ENCODE results near the gene ADNP. TPM values are rescaled to one million over a fixed set of nuclear protein-coding genes. Genes with fewer than 3 reads are reported as not detected.

ADNP gene
- total and polyA plus RNA-seq, 2 of the 13 experiments (the other 11 are each of a cell fraction or from before 2014, with no cell fraction given) = 21.0 to 21.5 TPM

DNA sequence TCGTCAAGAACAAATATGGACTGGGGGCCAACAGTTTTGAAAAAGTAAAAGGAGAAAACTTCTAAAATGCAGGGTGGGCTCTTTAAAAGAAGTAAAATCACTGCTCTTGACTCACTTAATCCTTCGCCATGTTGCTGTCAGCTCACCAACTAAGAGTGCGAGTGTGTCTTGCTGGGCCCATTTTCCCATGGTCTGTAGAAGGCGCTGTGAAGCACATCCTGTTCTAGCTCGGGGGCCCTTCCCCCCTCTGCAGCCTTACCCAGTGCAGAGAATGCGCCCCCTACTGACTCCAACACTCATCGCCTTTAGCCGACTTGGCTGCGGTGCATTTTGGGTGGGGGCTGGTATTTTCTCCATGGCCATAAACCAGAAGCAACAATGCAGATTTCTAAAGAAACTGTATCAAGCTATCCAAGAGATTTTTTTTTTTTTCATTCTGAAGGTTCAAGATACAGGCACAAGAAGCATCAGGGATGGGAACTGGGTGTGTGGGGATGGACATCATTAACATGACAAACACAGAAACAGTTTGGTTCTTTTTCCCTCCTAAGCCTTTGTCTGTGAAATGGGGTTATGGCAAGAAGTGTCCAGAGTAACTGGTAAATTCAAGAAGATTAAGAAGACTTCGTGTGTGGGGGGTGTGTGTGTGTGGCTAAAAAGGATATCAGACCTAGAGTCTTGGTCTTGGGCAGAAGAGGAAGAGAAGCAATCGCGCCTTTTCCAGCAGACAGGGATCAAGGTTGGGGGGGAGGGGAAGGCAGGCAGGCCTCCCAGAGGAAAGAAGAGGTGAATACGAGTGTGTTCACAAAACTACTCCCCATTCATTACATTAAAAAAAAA is 1.7 kb downstream of the ADNP start (continued):
- TF ChIP-seq, protein P1, sequence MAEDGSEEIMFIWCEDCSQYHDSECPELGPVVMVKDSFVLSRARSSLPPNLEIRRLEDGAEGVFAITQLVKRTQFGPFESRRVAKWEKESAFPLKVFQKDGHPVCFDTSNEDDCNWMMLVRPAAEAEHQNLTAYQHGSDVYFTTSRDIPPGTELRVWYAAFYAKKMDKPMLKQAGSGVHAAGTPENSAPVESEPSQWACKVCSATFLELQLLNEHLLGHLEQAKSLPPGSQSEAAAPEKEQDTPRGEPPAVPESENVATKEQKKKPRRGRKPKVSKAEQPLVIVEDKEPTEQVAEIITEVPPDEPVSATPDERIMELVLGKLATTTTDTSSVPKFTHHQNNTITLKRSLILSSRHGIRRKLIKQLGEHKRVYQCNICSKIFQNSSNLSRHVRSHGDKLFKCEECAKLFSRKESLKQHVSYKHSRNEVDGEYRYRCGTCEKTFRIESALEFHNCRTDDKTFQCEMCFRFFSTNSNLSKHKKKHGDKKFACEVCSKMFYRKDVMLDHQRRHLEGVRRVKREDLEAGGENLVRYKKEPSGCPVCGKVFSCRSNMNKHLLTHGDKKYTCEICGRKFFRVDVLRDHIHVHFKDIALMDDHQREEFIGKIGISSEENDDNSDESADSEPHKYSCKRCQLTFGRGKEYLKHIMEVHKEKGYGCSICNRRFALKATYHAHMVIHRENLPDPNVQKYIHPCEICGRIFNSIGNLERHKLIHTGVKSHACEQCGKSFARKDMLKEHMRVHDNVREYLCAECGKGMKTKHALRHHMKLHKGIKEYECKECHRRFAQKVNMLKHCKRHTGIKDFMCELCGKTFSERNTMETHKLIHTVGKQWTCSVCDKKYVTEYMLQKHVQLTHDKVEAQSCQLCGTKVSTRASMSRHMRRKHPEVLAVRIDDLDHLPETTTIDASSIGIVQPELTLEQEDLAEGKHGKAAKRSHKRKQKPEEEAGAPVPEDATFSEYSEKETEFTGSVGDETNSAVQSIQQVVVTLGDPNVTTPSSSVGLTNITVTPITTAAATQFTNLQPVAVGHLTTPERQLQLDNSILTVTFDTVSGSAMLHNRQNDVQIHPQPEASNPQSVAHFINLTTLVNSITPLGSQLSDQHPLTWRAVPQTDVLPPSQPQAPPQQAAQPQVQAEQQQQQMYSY (CRISPR knock-in tag; IDR thresholded peaks at IDR 0.05) = no peak
- TF ChIP-seq ISL2 (CRISPR knock-in tag; IDR thresholded peaks at IDR 0.05) (peak; percentile 67; the same call in 1 of the 2 replicates), GTF3A (CRISPR knock-in tag; conservative IDR thresholded peaks at IDR 0.05) (peak; percentile 96; the same call in 1 of the 2 replicates), ARNT (IDR thresholded peaks at IDR 0.05) (no peak), SP4 (CRISPR knock-in tag; IDR thresholded peaks at IDR 0.05) (peak; percentile 26; the same call in 1 of the 2 replicates), ZNF607 (CRISPR knock-in tag; IDR thresholded peaks at IDR 0.05; ENCODE audit: borderline replicate concordance) (peak; percentile 94; the same call in 1 of the 2 replicates), BHLHE40 (IDR thresholded peaks at IDR 0.05; ENCODE audit: low read length) (peak; percentile 78), FOXA1 (IDR thresholded peaks at IDR 0.05) (no peak), FOXA1 (CRISPR knock-in tag; IDR thresholded peaks at IDR 0.05) (no peak), ZNF20 (CRISPR knock-in tag; IDR thresholded peaks at IDR 0.05) (no peak), HNRNPH1 (optimal IDR thresholded peaks at IDR 0.05; ENCODE audit: low read depth, low read length) (peak; percentile 59), ZFP36L1 (CRISPR knock-in tag; IDR thresholded peaks at IDR 0.05) (peak; percentile 68; the same call in 1 of the 2 replicates), MXI1 (IDR thresholded peaks at IDR 0.05; ENCODE audit: borderline replicate concordance, low read depth, low read length) (0 out of 3 replicates have a peak, but pooled peaks have one; percentile 41), MYC (CRISPR knock-in tag; IDR thresholded peaks at IDR 0.05; ENCODE audit: borderline replicate concordance) (peak; percentile 80; the same call in 1 of the 2 replicates)
- TF ChIP-seq, protein P2, sequence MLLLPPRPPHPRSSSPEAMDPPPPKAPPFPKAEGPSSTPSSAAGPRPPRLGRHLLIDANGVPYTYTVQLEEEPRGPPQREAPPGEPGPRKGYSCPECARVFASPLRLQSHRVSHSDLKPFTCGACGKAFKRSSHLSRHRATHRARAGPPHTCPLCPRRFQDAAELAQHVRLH (CRISPR knock-in tag; IDR thresholded peaks at IDR 0.05; ENCODE audit: borderline replicate concordance, low read depth) = peak; percentile 99
- TF ChIP-seq, protein P3, sequence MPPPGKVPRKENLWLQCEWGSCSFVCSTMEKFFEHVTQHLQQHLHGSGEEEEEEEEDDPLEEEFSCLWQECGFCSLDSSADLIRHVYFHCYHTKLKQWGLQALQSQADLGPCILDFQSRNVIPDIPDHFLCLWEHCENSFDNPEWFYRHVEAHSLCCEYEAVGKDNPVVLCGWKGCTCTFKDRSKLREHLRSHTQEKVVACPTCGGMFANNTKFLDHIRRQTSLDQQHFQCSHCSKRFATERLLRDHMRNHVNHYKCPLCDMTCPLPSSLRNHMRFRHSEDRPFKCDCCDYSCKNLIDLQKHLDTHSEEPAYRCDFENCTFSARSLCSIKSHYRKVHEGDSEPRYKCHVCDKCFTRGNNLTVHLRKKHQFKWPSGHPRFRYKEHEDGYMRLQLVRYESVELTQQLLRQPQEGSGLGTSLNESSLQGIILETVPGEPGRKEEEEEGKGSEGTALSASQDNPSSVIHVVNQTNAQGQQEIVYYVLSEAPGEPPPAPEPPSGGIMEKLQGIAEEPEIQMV (CRISPR knock-in tag; IDR thresholded peaks at IDR 0.05; ENCODE audit: low read depth) = peak; percentile 92
- TF ChIP-seq, protein P4, sequence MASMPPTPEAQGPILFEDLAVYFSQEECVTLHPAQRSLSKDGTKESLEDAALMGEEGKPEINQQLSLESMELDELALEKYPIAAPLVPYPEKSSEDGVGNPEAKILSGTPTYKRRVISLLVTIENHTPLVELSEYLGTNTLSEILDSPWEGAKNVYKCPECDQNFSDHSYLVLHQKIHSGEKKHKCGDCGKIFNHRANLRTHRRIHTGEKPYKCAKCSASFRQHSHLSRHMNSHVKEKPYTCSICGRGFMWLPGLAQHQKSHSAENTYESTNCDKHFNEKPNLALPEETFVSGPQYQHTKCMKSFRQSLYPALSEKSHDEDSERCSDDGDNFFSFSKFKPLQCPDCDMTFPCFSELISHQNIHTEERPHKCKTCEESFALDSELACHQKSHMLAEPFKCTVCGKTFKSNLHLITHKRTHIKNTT (CRISPR knock-in tag; IDR thresholded peaks at IDR 0.05) = no peak
- TF ChIP-seq, protein P5, sequence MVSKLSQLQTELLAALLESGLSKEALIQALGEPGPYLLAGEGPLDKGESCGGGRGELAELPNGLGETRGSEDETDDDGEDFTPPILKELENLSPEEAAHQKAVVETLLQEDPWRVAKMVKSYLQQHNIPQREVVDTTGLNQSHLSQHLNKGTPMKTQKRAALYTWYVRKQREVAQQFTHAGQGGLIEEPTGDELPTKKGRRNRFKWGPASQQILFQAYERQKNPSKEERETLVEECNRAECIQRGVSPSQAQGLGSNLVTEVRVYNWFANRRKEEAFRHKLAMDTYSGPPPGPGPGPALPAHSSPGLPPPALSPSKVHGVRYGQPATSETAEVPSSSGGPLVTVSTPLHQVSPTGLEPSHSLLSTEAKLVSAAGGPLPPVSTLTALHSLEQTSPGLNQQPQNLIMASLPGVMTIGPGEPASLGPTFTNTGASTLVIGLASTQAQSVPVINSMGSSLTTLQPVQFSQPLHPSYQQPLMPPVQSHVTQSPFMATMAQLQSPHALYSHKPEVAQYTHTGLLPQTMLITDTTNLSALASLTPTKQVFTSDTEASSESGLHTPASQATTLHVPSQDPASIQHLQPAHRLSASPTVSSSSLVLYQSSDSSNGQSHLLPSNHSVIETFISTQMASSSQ (IDR thresholded peaks at IDR 0.05; ENCODE audit: low read depth) = 0 out of 2 replicates have a peak, but pooled peaks have one; percentile 52
- TF ChIP-seq, protein P5 (CRISPR knock-in tag; IDR thresholded peaks at IDR 0.05; ENCODE audit: borderline replicate concordance) = peak; percentile 81; the same call in 1 of the 2 replicates

Data from HepG2 (cell line).